ENCODE measurements around the gene ASS1.

Gene ASS1

GRCh38 chr9:130543859-130544258 lies 99.1 kb downstream of the ASS1 start:
- no peak overlapping the region for H3K9ac ChIP-seq
- H4K20me1 ChIP-seq = no peaks in the 10 kb centered on the region
- TF ChIP-seq Cebpa-rat (IDR thresholded peaks at IDR 0.05) = no peak
- H3K4me1 ChIP-seq = peaks cover 16% of the 10 kb centered on the region
- H3K27me3 ChIP-seq = peaks cover 14% of the 10 kb centered on the region
- peak overlapping the region; percentile 40 for H3K4me2 ChIP-seq
- no peaks in the 10 kb centered on the region for H3K9me3 ChIP-seq
- H3K4me3 ChIP-seq = no peak overlapping the region
- no peak overlapping the region for H3K27ac ChIP-seq
- H3K36me3 ChIP-seq = no peaks in the 10 kb centered on the region

- H4K20me1 ChIP-seq = no peaks in the 10 kb centered on the region
- H3K4me3 ChIP-seq = no peak overlapping the region
- no peaks in the 10 kb centered on the region for H3K36me3 ChIP-seq
- peak overlapping the region; percentile 40 for H3K4me2 ChIP-seq
- peaks cover 16% of the 10 kb centered on the region for H3K4me1 ChIP-seq
- H3K27me3 ChIP-seq = peaks cover 9% of the 10 kb centered on the region; the same call in 1 of the 2 replicates
- TF ChIP-seq Cebpa-rat (IDR thresholded peaks at IDR 0.05) = no peak
- no peaks in the 10 kb centered on the region for H3K9me3 ChIP-seq
- H3K9ac ChIP-seq = no peak overlapping the region
- H3K27ac ChIP-seq = no peak overlapping the region
Observed at GRCh38 chr9:130544364-130544763, 99.6 kb downstream of the ASS1 start.

- no peaks in the 10 kb centered on the region for H4K20me1 ChIP-seq
- no peaks in the 10 kb centered on the region for H3K9me3 ChIP-seq
- H3K4me3 ChIP-seq = no peak overlapping the region
- peaks cover 13% of the 10 kb centered on the region for H3K4me1 ChIP-seq
- TF ChIP-seq Cebpa-rat (IDR thresholded peaks at IDR 0.05) = no peak
- no peak overlapping the region for H3K27ac ChIP-seq
- no peaks in the 10 kb centered on the region for H3K27me3 ChIP-seq
- no peak overlapping the region for H3K4me2 ChIP-seq
- no peak overlapping the region for H3K9ac ChIP-seq
- H3K36me3 ChIP-seq = no peaks in the 10 kb centered on the region
Observed at GRCh38 chr9:130548103-130548502, 103.3 kb downstream of the ASS1 start.

- Histone ChIP-seq H3K4me2 (no peak overlapping the region), H3K27ac (no peak overlapping the region), H3K9me3 (no peaks in the 10 kb centered on the region), H3K36me3 (no peaks in the 10 kb centered on the region), H3K4me3 (no peak overlapping the region), H4K20me1 (no peaks in the 10 kb centered on the region), H3K4me1 (peaks cover 2% of the 10 kb centered on the region), H3K27me3 (no peaks in the 10 kb centered on the region), H3K9ac (no peak overlapping the region)
- TF ChIP-seq Cebpa-rat (IDR thresholded peaks at IDR 0.05) = no peak
Observed at GRCh38 chr9:130549093-130549735, 104.5 kb downstream of the ASS1 start.
